GM12864 (cell line): ENCODE data around the gene CRTAP.
"Not testable (repeated sequence)": the region's sequence is repeated elsewhere in the genome, so short reads cannot be mapped to it uniquely, and the experiment has no call there.

Source experiments
- DNase-seq: peaks from one replicate; pipeline ENCODE4 v3.0.0-alpha.2; 2011; ENCODE audit warnings: low read depth
- H3K4me3 ChIP-seq: 2 replicates; pipeline ENCODE4 v1.5.1; 2011; ENCODE audit warnings: mild to moderate bottlenecking, low read depth, low read length, control low read depth
- TF ChIP-seq, protein P1 (sequence below): IDR thresholded peaks from 2 replicates; pipeline ENCODE4 v1.5.1; 2011; ENCODE audit warnings: low read depth, mild to moderate bottlenecking, moderate library complexity, low read length, control low read depth, inconsistent platforms; ENCODE audit errors: missing control alignments

CRTAP gene

DNA sequence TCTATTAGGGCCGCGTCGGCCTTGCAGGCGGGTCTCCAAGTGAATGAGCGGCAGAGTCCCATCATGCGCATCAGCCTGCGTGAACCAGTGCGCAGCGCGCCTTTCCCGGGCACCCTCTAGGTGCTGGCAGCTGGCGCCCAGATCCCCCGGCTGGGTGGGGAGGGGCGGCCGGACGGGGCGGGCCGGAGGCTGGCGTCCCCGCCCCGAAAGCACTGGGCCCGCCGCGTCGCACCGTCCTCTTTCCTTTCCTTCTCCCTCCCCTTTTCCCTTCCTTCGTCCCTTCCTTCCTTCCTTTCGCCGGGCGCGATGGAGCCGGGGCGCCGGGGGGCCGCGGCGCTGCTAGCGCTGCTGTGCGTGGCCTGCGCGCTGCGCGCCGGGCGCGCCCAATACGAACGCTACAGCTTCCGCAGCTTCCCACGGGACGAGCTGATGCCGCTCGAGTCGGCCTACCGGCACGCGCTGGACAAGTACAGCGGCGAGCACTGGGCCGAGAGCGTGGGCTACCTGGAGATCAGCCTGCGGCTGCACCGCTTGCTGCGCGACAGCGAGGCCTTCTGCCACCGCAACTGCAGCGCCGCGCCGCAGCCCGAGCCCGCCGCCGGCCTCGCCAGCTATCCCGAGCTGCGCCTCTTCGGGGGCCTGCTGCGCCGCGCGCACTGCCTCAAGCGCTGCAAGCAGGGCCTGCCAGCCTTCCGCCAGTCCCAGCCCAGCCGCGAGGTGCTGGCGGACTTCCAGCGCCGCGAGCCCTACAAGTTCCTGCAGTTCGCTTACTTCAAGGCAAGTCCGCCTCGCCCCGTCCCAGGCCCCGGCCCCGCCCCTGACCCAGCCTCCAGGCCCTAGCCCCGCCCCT lies at the start of gene CRTAP:
TSS of gene CRTAP (plus strand) at position 243 of the 850 bp plus-strand sequence. CDS start at position 307, 64 bp downstream.
- TF ChIP-seq, protein P1, sequence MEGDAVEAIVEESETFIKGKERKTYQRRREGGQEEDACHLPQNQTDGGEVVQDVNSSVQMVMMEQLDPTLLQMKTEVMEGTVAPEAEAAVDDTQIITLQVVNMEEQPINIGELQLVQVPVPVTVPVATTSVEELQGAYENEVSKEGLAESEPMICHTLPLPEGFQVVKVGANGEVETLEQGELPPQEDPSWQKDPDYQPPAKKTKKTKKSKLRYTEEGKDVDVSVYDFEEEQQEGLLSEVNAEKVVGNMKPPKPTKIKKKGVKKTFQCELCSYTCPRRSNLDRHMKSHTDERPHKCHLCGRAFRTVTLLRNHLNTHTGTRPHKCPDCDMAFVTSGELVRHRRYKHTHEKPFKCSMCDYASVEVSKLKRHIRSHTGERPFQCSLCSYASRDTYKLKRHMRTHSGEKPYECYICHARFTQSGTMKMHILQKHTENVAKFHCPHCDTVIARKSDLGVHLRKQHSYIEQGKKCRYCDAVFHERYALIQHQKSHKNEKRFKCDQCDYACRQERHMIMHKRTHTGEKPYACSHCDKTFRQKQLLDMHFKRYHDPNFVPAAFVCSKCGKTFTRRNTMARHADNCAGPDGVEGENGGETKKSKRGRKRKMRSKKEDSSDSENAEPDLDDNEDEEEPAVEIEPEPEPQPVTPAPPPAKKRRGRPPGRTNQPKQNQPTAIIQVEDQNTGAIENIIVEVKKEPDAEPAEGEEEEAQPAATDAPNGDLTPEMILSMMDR, result no peak
- peak; percentile 82 for DNase-seq

DNA sequence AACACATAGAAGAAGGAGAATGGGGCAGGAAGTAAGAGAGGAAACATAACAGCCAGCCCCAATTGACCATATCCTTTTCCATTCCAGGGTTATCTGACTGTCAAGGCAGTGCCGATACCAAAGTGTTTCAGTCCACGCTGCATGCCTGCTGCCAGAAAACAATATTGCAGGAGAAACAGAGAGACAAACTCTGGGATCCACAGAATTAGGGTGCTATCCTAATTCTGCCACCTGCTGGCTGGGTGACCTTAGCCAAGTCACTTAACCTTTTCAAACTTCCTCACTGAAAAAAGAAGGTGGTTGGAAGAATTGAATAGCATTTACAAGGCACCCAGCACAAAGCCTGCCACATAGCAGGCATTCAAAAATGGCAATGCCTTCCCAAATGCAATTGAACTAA lies 48.9 kb upstream of the CRTAP start:
- no peak overlapping the region for H3K4me3 ChIP-seq
- no peak for DNase-seq
- TF ChIP-seq, protein P1, result peak; percentile 64

More for the DNA sequence above, at the start of gene CRTAP:
- peak within 1 kb of the TSS; percentile 85 for H3K4me3 ChIP-seq

DNA sequence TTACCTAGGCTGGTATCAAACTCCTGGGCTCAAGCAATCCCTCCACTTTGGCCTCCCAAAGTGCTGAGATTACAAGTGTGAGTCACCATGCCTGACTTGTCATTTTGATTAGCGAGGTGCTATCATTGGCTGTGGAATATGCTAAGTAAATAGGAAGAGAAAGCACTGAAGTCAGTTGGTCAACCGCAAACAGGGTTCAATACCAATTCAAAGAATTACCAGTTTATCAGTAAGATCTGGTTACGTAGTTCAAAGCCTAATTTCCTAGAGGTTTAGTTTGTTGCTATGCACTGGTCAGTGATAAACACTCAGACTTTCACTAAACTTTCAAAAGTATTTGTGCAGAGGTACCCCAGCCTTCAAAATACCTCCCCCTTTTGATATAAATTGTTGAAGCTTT lies 46.3 kb upstream of the CRTAP start:
- TF ChIP-seq, protein P1, result no peak
- no peak for DNase-seq
- no peak overlapping the region for H3K4me3 ChIP-seq

DNA sequence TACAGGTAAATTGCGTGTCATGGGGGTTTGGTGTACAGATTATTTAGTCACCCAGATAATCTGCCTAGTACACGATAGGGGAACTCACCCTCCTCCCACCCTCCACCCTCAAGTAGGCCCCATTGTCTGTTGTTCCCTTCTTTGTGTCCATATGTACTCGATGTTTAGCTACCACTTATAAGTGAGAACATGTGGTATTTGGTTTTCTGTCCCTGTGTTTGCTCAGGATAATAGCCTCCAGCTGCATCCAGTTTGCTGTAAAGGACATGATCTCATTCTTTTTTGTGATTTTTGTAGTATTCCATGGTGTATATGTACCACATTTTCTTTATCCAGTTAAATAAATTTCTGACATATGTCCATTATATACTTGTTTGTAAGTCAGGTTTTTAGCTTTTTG lies 44.0 kb upstream of the CRTAP start:
- not testable (repeated sequence) for DNase-seq

DNA sequence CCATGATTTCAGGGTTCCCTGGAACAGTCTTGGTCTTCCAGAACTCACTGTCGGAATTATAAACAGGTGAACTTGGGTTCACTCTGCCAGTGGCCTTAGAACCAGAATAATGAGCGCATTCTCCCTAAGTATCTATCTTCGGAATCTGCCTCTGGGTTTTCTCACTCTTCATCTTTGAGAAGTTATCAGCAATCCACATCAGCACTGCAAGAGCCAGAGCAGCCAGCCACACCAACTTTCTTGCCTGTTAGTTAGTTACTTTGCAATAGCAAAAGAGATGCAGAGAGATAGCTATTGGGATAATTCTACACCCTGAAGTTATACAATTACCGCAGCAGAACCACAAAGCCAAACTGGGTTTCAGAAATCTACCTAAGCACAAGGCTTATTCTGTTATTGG lies 42.6 kb upstream of the CRTAP start:
- no peak for DNase-seq
- no peak overlapping the region for H3K4me3 ChIP-seq
- TF ChIP-seq, protein P1, result no peak

More for the DNA sequence above, 44.0 kb upstream of the CRTAP start:
- not testable (repeated sequence) for H3K4me3 ChIP-seq

DNA sequence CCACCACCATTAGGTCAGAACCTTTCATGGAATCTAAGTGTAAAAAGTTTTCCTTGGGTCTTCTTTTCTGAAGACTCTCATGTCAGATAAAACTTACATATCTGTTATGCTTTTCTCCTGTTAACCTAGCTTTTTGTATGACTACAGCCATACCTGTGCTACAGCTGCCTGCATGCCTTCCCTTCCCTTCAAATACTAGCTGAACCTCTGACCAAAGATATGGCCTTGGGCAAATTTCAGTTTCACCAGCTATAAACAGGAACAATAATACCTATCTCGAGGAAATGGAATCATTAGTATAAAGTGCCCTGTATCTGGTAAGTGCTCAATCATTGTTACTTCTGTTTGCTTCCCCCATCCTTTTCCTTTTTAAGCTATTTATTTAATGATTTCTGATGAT lies 41.9 kb upstream of the CRTAP start:
- no peak for DNase-seq
- no peak overlapping the region for H3K4me3 ChIP-seq
- TF ChIP-seq, protein P1, result no peak

DNA sequence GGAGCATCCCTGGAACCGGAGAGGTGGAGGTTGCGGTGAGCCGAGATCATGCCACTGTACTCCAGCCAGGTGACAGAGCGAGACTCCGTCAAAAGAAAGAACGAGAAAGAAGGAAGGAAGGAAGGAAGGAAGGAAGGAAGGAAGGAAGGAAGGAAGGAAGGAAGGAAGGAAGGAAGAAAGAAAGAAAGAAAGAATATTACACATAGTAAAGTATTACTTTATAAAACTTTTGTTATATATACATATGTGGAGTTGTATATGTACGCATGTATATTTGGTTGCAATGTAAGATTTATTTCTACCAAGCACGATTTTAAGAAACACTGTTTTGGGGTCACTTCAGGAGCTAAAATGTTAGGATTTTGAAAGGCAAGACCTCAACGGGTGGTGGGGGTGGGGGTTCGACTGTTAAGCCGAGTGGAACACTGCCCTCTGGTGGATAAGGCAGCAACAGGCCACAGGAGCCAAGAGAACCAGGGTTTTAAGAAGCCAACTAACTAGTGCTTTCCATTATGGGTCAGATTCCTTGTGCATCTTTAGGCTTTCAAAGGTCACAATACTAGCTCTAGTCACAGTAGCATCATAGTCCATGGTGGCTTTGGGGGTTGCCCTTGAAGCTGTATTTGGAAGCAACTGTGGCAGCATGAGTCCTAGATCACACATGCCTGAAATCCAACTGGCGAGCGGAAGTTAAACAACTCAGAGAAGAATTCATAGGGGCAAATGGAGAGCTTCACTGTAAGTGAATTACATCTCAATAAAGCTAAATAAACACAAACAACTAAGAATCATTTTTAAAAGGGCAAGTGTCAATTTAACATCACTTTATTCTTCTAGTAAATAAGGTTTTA lies 39.4 kb upstream of the CRTAP start:
- TF ChIP-seq, protein P1, result peak; percentile 97
- DNase-seq, result no peak
- H3K4me3 ChIP-seq, result no peak overlapping the region
